Thyroid gland (tissue), 4 donors: Measurements from ENCODE around the gene TCEAL4. TPM values are rescaled to one million over a fixed set of nuclear protein-coding genes. Genes with fewer than 3 reads are reported as not detected.

Source experiments
- DNase-seq, 2 donors: peaks; one replicate each; pipeline ENCODE4 v3.0.0-alpha.2; 2019
- H3K27ac ChIP-seq, 3 donors: fragments of 200-600 bp; sonication (generic); 1 replicate in 2 of 3; 2 replicates in 1 of 3; pipeline ENCODE4 v1.5.1; 2016 to 2019; ENCODE audit warnings: mild to moderate bottlenecking in 1 of 3, moderate library complexity in 1 of 3
- H3K27me3 ChIP-seq: fragments of 200-600 bp; sonication (generic); one replicate; pipeline ENCODE4 v1.5.1; 2019
- H3K36me3 ChIP-seq, 2 donors: fragments of 200-600 bp; sonication (generic); one replicate each; pipeline ENCODE4 v1.5.1; 2016 to 2019
- H3K4me1 ChIP-seq, 2 donors: fragments of 200-600 bp; sonication (generic); one replicate each; pipeline ENCODE4 v1.5.1; 2017 to 2019
- H3K4me3 ChIP-seq, 3 donors: fragments of 200-600 bp; sonication (generic); replicated peaks in 1 of 3; 1 replicate in 2 of 3; 2 replicates in 1 of 3; pipeline ENCODE4 v1.5.1; 2016; ENCODE audit warnings: mild to moderate bottlenecking in 1 of 3
- H3K9me3 ChIP-seq: fragments of 200-600 bp; sonication (generic); one replicate; pipeline ENCODE4 v1.5.1; 2017
- POLR2A ChIP-seq, 2 donors: fragments of 450-650 bp; IDR thresholded peaks; one replicate each; pipeline ENCODE4 v1.6.1; 2017; ENCODE audit warnings: antibody characterized with exemption in 2 of 2, mild to moderate bottlenecking in 2 of 2, moderate library complexity in 1 of 2
- WGBS, 2 donors: methylation state at CpG; one replicate each; pipeline ENCODE4 v1.1.5; 2017; 5-methylcytosine and 5-hydroxymethylcytosine counted together
- intact Hi-C: fragments of 100-400 bp; cut with DNase I; formaldehyde crosslinking; loops from one replicate; pipeline ENCODE4 v1.15.1; 2023
- total RNA-seq, 4 donors: library from RNA; depleted of rRNA; stranded (reverse); fragments of >200 nt; gene quantifications; one replicate each; pipeline ENCODE4 v1.2.3, GENCODE V29; 2016
- TF ChIP-seq, protein P1 (sequence below), 6 experiments: fragments of 200-600 bp in 3 of 6; fragments of 450-650 bp in 3 of 6; sonication (generic) in 3 of 6; IDR thresholded peaks; one replicate each; pipeline ENCODE4 v1.5.1; 2016 to 2019; ENCODE audit warnings: antibody characterized with exemption in 6 of 6, mild to moderate bottlenecking in 2 of 6, inconsistent platforms in 1 of 6, moderate library complexity in 1 of 6

TCEAL4 gene
- total RNA-seq, 4 donors from 2014 or later, result 72.0 to 91.8 (median 79.8) TPM

DNA sequence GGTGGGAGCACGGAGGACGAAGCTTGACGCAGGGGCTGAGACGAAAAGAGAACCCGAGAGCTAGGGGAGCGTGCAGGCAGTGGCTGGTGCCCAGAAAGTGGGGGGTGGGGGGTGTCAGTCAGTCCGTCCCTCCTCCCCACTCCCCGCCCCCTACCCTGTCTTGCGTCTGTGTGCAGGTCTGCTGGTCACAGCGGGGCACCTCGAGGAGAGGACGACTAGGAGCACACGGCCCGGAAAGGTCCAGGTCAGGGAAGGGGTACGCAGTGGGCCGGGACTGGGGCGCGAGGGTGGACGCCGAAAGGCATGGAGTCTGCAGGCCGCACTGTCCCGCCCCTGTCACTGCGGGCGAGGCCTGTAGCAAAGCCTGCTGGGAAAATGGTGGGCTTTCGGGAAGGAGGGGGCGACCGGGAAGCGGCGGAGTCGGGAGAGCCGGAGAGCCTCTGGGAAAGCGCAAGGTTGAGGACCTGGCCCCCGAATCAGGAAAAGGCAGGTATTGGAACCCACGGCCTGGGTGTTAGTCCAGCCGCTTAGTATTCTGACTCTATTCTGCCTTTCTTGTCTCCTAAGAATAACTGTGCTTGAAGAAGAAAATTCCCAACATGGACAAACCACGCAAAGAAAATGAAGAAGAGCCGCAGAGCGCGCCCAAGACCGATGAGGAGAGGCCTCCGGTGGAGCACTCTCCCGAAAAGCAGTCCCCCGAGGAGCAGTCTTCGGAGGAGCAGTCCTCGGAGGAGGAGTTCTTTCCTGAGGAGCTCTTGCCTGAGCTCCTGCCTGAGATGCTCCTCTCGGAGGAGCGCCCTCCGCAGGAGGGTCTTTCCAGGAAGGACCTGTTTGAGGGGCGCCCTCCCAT is 44.2 kb downstream of the TCEAL4 start:
- DNase-seq, result peak; percentile 69 to 75
- no peaks in the 10 kb centered on the region for H3K36me3 ChIP-seq
- H3K4me3 ChIP-seq, result peak overlapping the region in 2 of 3 donors; percentile 19 to 50
- H3K27ac ChIP-seq, result peak overlapping the region; percentile 92 to 98 (median 95)
- H3K4me1 ChIP-seq, result peaks cover 0 to 3% of the 10 kb centered on the region in 2 donors
- peak in 1 of 2 donors; percentile 72 for TF ChIP-seq POLR2A (IDR thresholded peaks at IDR 0.05)
- TF ChIP-seq, protein P1, sequence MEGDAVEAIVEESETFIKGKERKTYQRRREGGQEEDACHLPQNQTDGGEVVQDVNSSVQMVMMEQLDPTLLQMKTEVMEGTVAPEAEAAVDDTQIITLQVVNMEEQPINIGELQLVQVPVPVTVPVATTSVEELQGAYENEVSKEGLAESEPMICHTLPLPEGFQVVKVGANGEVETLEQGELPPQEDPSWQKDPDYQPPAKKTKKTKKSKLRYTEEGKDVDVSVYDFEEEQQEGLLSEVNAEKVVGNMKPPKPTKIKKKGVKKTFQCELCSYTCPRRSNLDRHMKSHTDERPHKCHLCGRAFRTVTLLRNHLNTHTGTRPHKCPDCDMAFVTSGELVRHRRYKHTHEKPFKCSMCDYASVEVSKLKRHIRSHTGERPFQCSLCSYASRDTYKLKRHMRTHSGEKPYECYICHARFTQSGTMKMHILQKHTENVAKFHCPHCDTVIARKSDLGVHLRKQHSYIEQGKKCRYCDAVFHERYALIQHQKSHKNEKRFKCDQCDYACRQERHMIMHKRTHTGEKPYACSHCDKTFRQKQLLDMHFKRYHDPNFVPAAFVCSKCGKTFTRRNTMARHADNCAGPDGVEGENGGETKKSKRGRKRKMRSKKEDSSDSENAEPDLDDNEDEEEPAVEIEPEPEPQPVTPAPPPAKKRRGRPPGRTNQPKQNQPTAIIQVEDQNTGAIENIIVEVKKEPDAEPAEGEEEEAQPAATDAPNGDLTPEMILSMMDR (IDR thresholded peaks at IDR 0.05), result peak in 2 of 6 experiments; percentile 15 to 26
- H3K9me3 ChIP-seq, result no peaks in the 10 kb centered on the region
- WGBS, 2 donors, result 1% methylated on average over 15 to 29 of the region's 49 CpGs
- H3K27me3 ChIP-seq, result no peaks in the 10 kb centered on the region
- intact Hi-C loops, result no loop called here

DNA sequence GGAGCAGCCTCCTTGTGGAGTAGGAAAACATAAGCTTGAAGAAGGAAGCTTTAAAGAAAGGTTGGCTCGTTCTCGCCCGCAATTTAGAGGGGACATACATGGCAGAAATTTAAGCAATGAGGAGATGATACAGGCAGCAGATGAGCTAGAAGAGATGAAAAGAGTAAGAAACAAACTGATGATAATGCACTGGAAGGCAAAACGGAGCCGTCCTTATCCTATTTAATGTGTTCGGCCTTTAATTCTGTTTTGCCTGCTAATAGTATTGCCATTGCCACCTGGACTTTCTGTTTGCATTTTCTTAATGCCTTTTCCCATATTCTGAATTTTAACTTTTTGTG is 44.8 kb downstream of the TCEAL4 start:
- no peak for DNase-seq
- Histone ChIP-seq H3K9me3 (no peaks in the 10 kb centered on the region), H3K27me3 (no peaks in the 10 kb centered on the region), H3K27ac (peak overlapping the region; percentile 92 to 98 (median 95)), H3K4me3 (peak overlapping the region in 2 of 3 donors; percentile 19 to 50), H3K36me3 (no peaks in the 10 kb centered on the region), H3K4me1 (peaks cover 0 to 3% of the 10 kb centered on the region in 2 donors)
- intact Hi-C loops, result no loop called here
- no peak for TF ChIP-seq POLR2A (IDR thresholded peaks at IDR 0.05)
- TF ChIP-seq, protein P1 (IDR thresholded peaks at IDR 0.05), result peak in 1 of 6 experiments; percentile 15
- WGBS, 2 donors, result 10 to 12% methylated on average over 6 of the region's 6 CpGs

DNA sequence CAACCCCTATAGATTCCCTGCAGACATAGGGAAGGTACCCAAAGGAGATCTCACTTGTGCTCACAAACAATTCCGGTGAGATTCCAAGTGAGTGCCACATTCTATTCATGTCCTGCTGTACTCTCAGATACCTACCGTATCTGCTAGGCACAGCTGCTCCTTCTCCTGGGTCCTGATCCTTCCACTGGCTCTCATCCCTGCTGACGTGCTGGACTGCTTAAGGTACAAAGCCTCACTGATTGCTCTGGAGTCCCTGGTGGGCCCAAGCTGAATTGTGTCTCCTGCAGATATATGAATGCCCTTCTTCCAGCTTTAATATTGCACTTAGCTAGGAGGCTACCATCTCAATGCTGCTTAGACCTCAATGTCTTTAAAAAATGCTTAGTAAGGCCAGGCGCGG is 45.8 kb downstream of the TCEAL4 start:
- Histone ChIP-seq H3K9me3 (no peaks in the 10 kb centered on the region), H3K27ac (no peak overlapping the region), H3K36me3 (no peaks in the 10 kb centered on the region), H3K4me1 (peaks cover 0 to 3% of the 10 kb centered on the region in 2 donors), H3K4me3 (no peak overlapping the region), H3K27me3 (no peaks in the 10 kb centered on the region)
- DNase-seq, result no peak
- intact Hi-C loops, result no loop called here
- WGBS, 2 donors, result 97 to 100% methylated on average over 1 to 5 of the region's 5 CpGs
- no peak for TF ChIP-seq POLR2A (IDR thresholded peaks at IDR 0.05)
- TF ChIP-seq, protein P1 (IDR thresholded peaks at IDR 0.05), result no peak

DNA sequence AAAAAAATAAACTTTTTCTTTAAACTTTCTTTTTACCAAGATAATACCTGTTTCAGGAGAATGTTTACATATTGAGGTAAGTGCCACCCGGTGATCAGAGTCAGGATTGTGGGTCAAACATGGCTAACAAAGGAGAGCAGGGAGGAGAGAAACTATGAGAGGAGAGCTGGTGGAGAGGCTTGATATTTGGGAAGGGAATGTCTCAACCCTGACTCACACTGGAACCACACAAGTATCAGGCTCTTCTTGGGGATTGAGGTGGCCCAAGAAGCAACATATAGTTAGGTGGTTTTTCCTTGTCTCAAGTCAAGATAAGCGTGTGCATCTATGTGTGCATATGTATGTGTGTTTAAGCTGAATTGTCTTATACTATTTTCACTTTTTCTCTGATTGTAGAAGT is 50.1 kb downstream of the TCEAL4 start:
- TF ChIP-seq POLR2A (IDR thresholded peaks at IDR 0.05), result no peak
- TF ChIP-seq, protein P1 (IDR thresholded peaks at IDR 0.05), result no peak
- DNase-seq, result no peak
- intact Hi-C loops, result no loop called here
- 81 to 90% methylated on average over 2 of the region's 2 CpGs for WGBS, 2 donors
- Histone ChIP-seq H3K27ac (no peak overlapping the region), H3K9me3 (no peaks in the 10 kb centered on the region), H3K4me1 (peaks cover 0 to under 1% of the 10 kb centered on the region in 2 donors), H3K4me3 (no peak overlapping the region), H3K36me3 (no peaks in the 10 kb centered on the region), H3K27me3 (no peaks in the 10 kb centered on the region)

Other genes with a start within 250 kb of the TCEAL4 start
- 100 to 1,000 TPM; 123 to 140 (median 132) TPM for gene TCEAL9, start 229.0 kb upstream of the TCEAL4 start, total RNA-seq
- 100 to 1,000 TPM; 284 to 491 (median 355) TPM for gene BEX3, start 209.0 kb upstream of the TCEAL4 start, total RNA-seq
- gene RAB40A, start 66.0 kb upstream of the TCEAL4 start, total RNA-seq, result under 1 TPM; 0.33 to 0.71 (median 0.58) TPM
- 10 to 100 TPM; 38.1 to 61.1 (median 43.7) TPM for gene TCEAL3, start 22.4 kb downstream of the TCEAL4 start, total RNA-seq
- gene TCEAL1, start 43.5 kb downstream of the TCEAL4 start, total RNA-seq, result 10 to 100 TPM; 58.2 to 79.0 (median 65.5) TPM
- gene MORF4L2, start 101.2 kb downstream of the TCEAL4 start, total RNA-seq, result 100 to 1,000 TPM; 273 to 382 (median 361) TPM
- not detected for gene TMEM31, start 125.4 kb downstream of the TCEAL4 start, total RNA-seq
- 1 to 10 TPM in 3 of 4 donors, under 1 TPM in 1; 0.33 to 2.2 (median 1.5) TPM for gene PLP1, start 191.3 kb downstream of the TCEAL4 start, total RNA-seq
- 1 to 10 TPM; 1.9 to 4.1 (median 2.9) TPM for gene RAB9B, start 246.7 kb downstream of the TCEAL4 start, total RNA-seq